ENCODE results near the gene MYMX. TPM values are rescaled to one million over a fixed set of nuclear protein-coding genes. Genes with fewer than 3 reads are reported as not detected.
A peak's percentile ranks its signal among the peaks of the same experiment; 100 is the strongest.

Gene MYMX
- total and polyA plus RNA-seq, 2 of the 13 experiments (the other 11 are each of a cell fraction or from before 2014, with no cell fraction given) = not detected

DNA sequence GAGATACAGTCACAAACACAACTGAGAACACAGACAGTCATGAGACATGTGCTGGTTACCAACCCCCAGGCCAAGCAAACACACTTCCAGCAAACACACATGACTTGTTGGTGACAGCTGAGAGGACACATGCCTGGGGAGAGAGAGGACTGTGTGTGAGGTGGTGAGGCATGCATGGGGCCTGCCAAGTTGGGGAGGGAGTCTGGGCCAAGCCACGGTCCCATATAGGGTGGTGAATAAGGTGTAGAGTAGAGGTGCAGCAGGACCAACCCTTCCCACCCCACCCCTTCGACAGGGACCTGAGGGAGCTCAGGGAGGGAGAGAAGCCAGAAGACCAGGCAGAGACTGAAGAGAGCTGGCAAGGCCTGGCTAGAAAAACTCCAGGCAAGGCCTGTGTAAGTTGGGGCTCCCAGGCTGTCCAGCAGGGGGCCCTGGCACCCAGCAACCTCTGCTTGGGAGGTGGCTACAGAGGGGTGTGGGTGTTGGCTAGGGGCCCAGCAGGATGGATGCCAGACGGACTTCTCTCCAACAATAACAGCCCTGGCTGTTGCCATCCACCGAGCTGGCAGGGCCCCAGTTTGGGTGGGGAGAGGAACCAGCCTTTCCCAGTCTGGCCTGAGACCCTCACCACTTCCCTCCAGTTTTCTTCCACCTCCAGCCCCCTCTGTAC is 4.7 kb downstream of the MYMX start (continued):
- no peak for TF ChIP-seq ZNF318 (CRISPR knock-in tag; IDR thresholded peaks at IDR 0.05)
- no peak for TF ChIP-seq ZFP36L2 (CRISPR knock-in tag; IDR thresholded peaks at IDR 0.05)
- TF ChIP-seq MTF1 (CRISPR knock-in tag; IDR thresholded peaks at IDR 0.05) = no peak
- no peak for TF ChIP-seq ZNF17 (CRISPR knock-in tag; IDR thresholded peaks at IDR 0.05)
- no peak for TF ChIP-seq ZBTB20 (CRISPR knock-in tag; IDR thresholded peaks at IDR 0.05; ENCODE audit: borderline replicate concordance, low read depth)
- no peak for TF ChIP-seq PRDM15 (CRISPR knock-in tag; IDR thresholded peaks at IDR 0.05)
- peak; percentile 56; the same call in 1 of the 2 replicates for TF ChIP-seq SALL1 (CRISPR knock-in tag; IDR thresholded peaks at IDR 0.05)
- TF ChIP-seq ZFY (CRISPR knock-in tag; IDR thresholded peaks at IDR 0.05) = peak; percentile 85
- TF ChIP-seq TBL1XR1 (IDR thresholded peaks at IDR 0.05; ENCODE audit: borderline replicate concordance, low read length, partially characterized antibody) = no peak
- TF ChIP-seq, protein P1, sequence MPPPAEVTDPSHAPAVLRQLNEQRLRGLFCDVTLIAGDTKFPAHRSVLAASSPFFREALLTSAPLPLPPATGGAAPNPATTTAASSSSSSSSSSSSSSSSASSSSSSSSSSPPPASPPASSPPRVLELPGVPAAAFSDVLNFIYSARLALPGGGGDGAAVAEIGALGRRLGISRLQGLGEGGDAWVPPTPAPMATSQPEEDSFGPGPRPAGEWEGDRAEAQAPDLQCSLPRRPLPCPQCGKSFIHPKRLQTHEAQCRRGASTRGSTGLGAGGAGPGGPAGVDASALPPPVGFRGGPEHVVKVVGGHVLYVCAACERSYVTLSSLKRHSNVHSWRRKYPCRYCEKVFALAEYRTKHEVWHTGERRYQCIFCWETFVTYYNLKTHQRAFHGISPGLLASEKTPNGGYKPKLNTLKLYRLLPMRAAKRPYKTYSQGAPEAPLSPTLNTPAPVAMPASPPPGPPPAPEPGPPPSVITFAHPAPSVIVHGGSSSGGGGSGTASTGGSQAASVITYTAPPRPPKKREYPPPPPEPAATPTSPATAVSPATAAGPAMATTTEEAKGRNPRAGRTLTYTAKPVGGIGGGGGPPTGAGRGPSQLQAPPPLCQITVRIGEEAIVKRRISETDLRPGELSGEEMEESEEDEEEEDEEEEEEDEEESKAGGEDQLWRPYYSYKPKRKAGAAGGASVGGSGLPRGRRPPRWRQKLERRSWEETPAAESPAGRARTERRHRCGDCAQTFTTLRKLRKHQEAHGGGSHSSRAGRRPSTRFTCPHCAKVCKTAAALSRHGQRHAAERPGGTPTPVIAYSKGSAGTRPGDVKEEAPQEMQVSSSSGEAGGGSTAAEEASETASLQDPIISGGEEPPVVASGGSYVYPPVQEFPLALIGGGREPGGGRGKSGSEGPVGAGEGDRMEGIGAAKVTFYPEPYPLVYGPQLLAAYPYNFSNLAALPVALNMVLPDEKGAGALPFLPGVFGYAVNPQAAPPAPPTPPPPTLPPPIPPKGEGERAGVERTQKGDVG (CRISPR knock-in tag; IDR thresholded peaks at IDR 0.05; ENCODE audit: borderline replicate concordance) = peak; percentile 91; the same call in 1 of the 2 replicates
- no peak for TF ChIP-seq ZFP41 (CRISPR knock-in tag; IDR thresholded peaks at IDR 0.05; ENCODE audit: borderline replicate concordance)
